Measurements from ENCODE around the gene KCNN3. TPM values are rescaled to one million over a fixed set of nuclear protein-coding genes. Genes with fewer than 3 reads are reported as not detected.

KCNN3 gene
- total RNA-seq, 1 experiment from 2014 or later = 0.73 TPM

- BruUV-seq (replicated peaks) = no TSS peak
- CTCF ChIA-PET = no interaction called here
- intact Hi-C loops (cut with micrococcal nuclease; ENCODE audit: unreplicated experiment) = no loop called here
Observed at GRCh38 chr1:154845879-154846278, 24.2 kb downstream of the KCNN3 start.

GRCh38 chr1:154845174-154845573 lies 24.9 kb downstream of the KCNN3 start:
- Histone ChIP-seq H3K27ac (ENCODE audit: low read depth, low read length, poor library complexity, severe bottlenecking) (no peak overlapping the region), H3K27me3 (replicated peaks; ENCODE audit: insufficient read depth, low read depth, low read length, poor library complexity) (no peaks in the 10 kb centered on the region), H3K4me1 (ENCODE audit: insufficient read depth, low read length, poor library complexity, severe bottlenecking) (peaks cover 69% of the 10 kb centered on the region), H3K9me3 (ENCODE audit: low read depth, low read length, poor library complexity, severe bottlenecking) (no peaks in the 10 kb centered on the region), H3K36me3 (ENCODE audit: insufficient read depth, low read length, poor library complexity, severe bottlenecking) (no peaks in the 10 kb centered on the region), H3K4me3 (ENCODE audit: low read depth, low read length, poor library complexity, severe bottlenecking) (no peak overlapping the region)
- ChIA-PET CTCF (no interaction called here), POLR2A (ENCODE audit: low non-redundant PET) (no interaction called here)
- intact Hi-C loops (cut with micrococcal nuclease; ENCODE audit: unreplicated experiment) = no loop called here
- no TSS peak for BruUV-seq (replicated peaks)
- DNase-seq (ENCODE audit: low spot score) = no peak
- no peak for TF ChIP-seq CTCF (conservative IDR thresholded peaks at IDR 0.05; ENCODE audit: low read depth, low read length)
- no peak for TF ChIP-seq EZH2 (IDR thresholded peaks at IDR 0.05; ENCODE audit: borderline replicate concordance, low read depth, low read length, poor library complexity, severe bottlenecking)

More at GRCh38 chr1:154845879-154846278, 24.2 kb downstream of the KCNN3 start:
- Histone ChIP-seq H3K27me3 (replicated peaks; ENCODE audit: insufficient read depth, low read depth, low read length, poor library complexity) (no peaks in the 10 kb centered on the region), H3K4me1 (ENCODE audit: insufficient read depth, low read length, poor library complexity, severe bottlenecking) (peaks cover 62% of the 10 kb centered on the region), H3K36me3 (ENCODE audit: insufficient read depth, low read length, poor library complexity, severe bottlenecking) (no peaks in the 10 kb centered on the region), H3K4me3 (ENCODE audit: low read depth, low read length, poor library complexity, severe bottlenecking) (no peak overlapping the region), H3K9me3 (ENCODE audit: low read depth, low read length, poor library complexity, severe bottlenecking) (no peaks in the 10 kb centered on the region), H3K27ac (ENCODE audit: low read depth, low read length, poor library complexity, severe bottlenecking) (no peak overlapping the region)
- TF ChIP-seq CTCF (conservative IDR thresholded peaks at IDR 0.05; ENCODE audit: low read depth, low read length) (no peak), EZH2 (IDR thresholded peaks at IDR 0.05; ENCODE audit: borderline replicate concordance, low read depth, low read length, poor library complexity, severe bottlenecking) (no peak)
- no peak for DNase-seq (ENCODE audit: low spot score)
- POLR2A ChIA-PET (ENCODE audit: low non-redundant PET) = no interaction called here

- ChIA-PET CTCF (no interaction called here), POLR2A (ENCODE audit: low non-redundant PET) (no interaction called here)
- Histone ChIP-seq H3K27me3 (replicated peaks; ENCODE audit: insufficient read depth, low read depth, low read length, poor library complexity) (no peaks in the 10 kb centered on the region), H3K27ac (ENCODE audit: low read depth, low read length, poor library complexity, severe bottlenecking) (no peak overlapping the region), H3K4me3 (ENCODE audit: low read depth, low read length, poor library complexity, severe bottlenecking) (no peak overlapping the region), H3K4me1 (ENCODE audit: insufficient read depth, low read length, poor library complexity, severe bottlenecking) (peaks cover 63% of the 10 kb centered on the region), H3K36me3 (ENCODE audit: insufficient read depth, low read length, poor library complexity, severe bottlenecking) (no peaks in the 10 kb centered on the region), H3K9me3 (ENCODE audit: low read depth, low read length, poor library complexity, severe bottlenecking) (no peaks in the 10 kb centered on the region)
- no TSS peak for BruUV-seq (replicated peaks)
- DNase-seq (ENCODE audit: low spot score) = no peak
- TF ChIP-seq CTCF (conservative IDR thresholded peaks at IDR 0.05; ENCODE audit: low read depth, low read length) (no peak), EZH2 (IDR thresholded peaks at IDR 0.05; ENCODE audit: borderline replicate concordance, low read depth, low read length, poor library complexity, severe bottlenecking) (no peak)
- intact Hi-C loops (cut with micrococcal nuclease; ENCODE audit: unreplicated experiment) = no loop called here
Observed at GRCh38 chr1:154844297-154844681, 25.8 kb downstream of the KCNN3 start.
